Natural killer cell (primary cell): ENCODE results near the gene LRP5. TPM values are rescaled to one million over a fixed set of nuclear protein-coding genes. Genes with fewer than 3 reads are reported as not detected.
A peak's percentile ranks its signal among the peaks of the same experiment; 100 is the strongest.
"Not testable (repeated sequence)": the region's sequence is repeated elsewhere in the genome, so short reads cannot be mapped to it uniquely, and the experiment has no call there.

Experiments
- ATAC-seq, 3 donors: fragments of 150-1000 bp in 2 of 3; fragments of 200-7000 bp in 1 of 3; cut with Tn5 transposase; 1 replicate in 1 of 3; 2 replicates in 2 of 3; pipeline ENCODE4 v1.10.0; 2021; ENCODE audit warnings: mild to moderate bottlenecking in 2 of 3, moderate library complexity in 2 of 3
- DNase-seq, 2 donors: peaks; one replicate each; pipeline versions ENCODE4 v3.0.0 to v3.0.0-alpha.2; 2013 to 2021; ENCODE audit warnings: mixed read lengths in 1 of 2
- H3K27ac ChIP-seq: one replicate; pipeline ENCODE4 v1.5.1; 2013; ENCODE audit warnings: mild to moderate bottlenecking, low read length
- H3K27me3 ChIP-seq: one replicate; pipeline ENCODE4 v1.6.1; 2013; ENCODE audit warnings: low read length; ENCODE audit not compliant: control insufficient read depth, insufficient read depth
- H3K36me3 ChIP-seq: one replicate; pipeline ENCODE4 v1.6.1; 2013; ENCODE audit warnings: low read length; ENCODE audit not compliant: control insufficient read depth, insufficient read depth
- H3K4me1 ChIP-seq: one replicate; pipeline ENCODE4 v1.6.1; 2013; ENCODE audit warnings: low read length; ENCODE audit not compliant: control insufficient read depth, insufficient read depth
- H3K4me3 ChIP-seq: one replicate; pipeline ENCODE4 v1.5.1; 2013; ENCODE audit warnings: low read length
- H3K9me3 ChIP-seq: one replicate; pipeline ENCODE4 v1.6.1; 2013; ENCODE audit warnings: low read length; ENCODE audit not compliant: control insufficient read depth, insufficient read depth
- H3K27ac Mint-ChIP-seq, 2 donors: one replicate each; pipeline ENCODE4 v1.8.0; 2022; ENCODE audit warnings: mild to moderate bottlenecking in 2 of 2, mixed read lengths in 2 of 2, moderate library complexity in 1 of 2
- H3K27me3 Mint-ChIP-seq, 2 donors: one replicate each; pipeline ENCODE4 v1.8.0; 2022; ENCODE audit warnings: low read depth in 2 of 2, mixed read lengths in 2 of 2
- H3K36me3 Mint-ChIP-seq: one replicate; pipeline ENCODE4 v1.8.0; 2022; ENCODE audit warnings: mixed read lengths
- H3K4me1 Mint-ChIP-seq, 2 donors: one replicate each; pipeline ENCODE4 v1.8.0; 2022; ENCODE audit warnings: mixed read lengths in 2 of 2
- H3K4me3 Mint-ChIP-seq: one replicate; pipeline ENCODE4 v1.8.0; 2022; ENCODE audit warnings: mild to moderate bottlenecking, moderate library complexity, mixed read lengths
- H3K9me3 Mint-ChIP-seq, 2 donors: one replicate each; pipeline ENCODE4 v1.8.0; 2022; ENCODE audit warnings: mixed read lengths in 2 of 2
- CTCF ChIP-seq: fragments of 200-600 bp; IDR thresholded peaks from one replicate; pipeline ENCODE4 v1.8.0; 2022; ENCODE audit warnings: antibody characterized with exemption
- WGBS: methylation state at CpG from one replicate; pipeline ENCODE4 v1.1.7; 2013; ENCODE audit warnings: missing lambda C conversion rate; ENCODE audit not compliant: insufficient coverage; 5-methylcytosine and 5-hydroxymethylcytosine counted together
- intact Hi-C: fragments of 100-400 bp; cut with micrococcal nuclease; formaldehyde crosslinking; loops from one replicate; pipeline ENCODE4 v1.14.2; 2022
- total RNA-seq, 4 donors: library from RNA; stranded (reverse); fragments of 120-200 nt in 1 of 4; gene quantifications; one replicate each; pipeline versions ENCODE4 v1.2.3 to v1.2.4, GENCODE V29; 2013 to 2022

The LRP5 gene
- total RNA-seq, 3 donors from 2014 or later (not counting 1 experiment from before 2014, with no cell fraction given), result 0.36 to 1.3 (median 0.89) TPM

GRCh38 chr11:68282141-68282860 lies 30.1 kb upstream of the LRP5 start:
- Mint-ChIP-seq H3K4me1 (peaks cover 19 to 20% of the 10 kb centered on the region in 2 donors), H3K27ac (peak overlapping the region; percentile 78 to 89), H3K4me3 (peak overlapping the region; percentile 85), H3K27me3 (no peaks in the 10 kb centered on the region), H3K9me3 (no peaks in the 10 kb centered on the region), H3K36me3 (no peaks in the 10 kb centered on the region)
- H3K36me3 ChIP-seq, result no peaks in the 10 kb centered on the region
- peak overlapping the region; percentile 17 for H3K27ac ChIP-seq
- DNase-seq (peak in 1 of 2 donors; percentile 46), ATAC-seq (peak; percentile 75 to 92 (median 76))
- no peaks in the 10 kb centered on the region for H3K9me3 ChIP-seq
- no peak for TF ChIP-seq CTCF
- WGBS, result 19% methylated on average over 15 of the region's 15 CpGs
- intact Hi-C loops, result no loop called here
- peaks cover 16% of the 10 kb centered on the region for H3K4me1 ChIP-seq
- no peaks in the 10 kb centered on the region for H3K27me3 ChIP-seq
- H3K4me3 ChIP-seq, result no peak overlapping the region

GRCh38 chr11:68282861-68283230 lies 29.5 kb upstream of the LRP5 start:
- peaks cover 19 to 20% of the 10 kb centered on the region in 2 donors for H3K4me1 Mint-ChIP-seq
- no peaks in the 10 kb centered on the region for H3K9me3 Mint-ChIP-seq
- Histone ChIP-seq H3K27me3 (no peaks in the 10 kb centered on the region), H3K27ac (no peak overlapping the region), H3K4me1 (peaks cover 16% of the 10 kb centered on the region), H3K36me3 (no peaks in the 10 kb centered on the region), H3K4me3 (no peak overlapping the region), H3K9me3 (no peaks in the 10 kb centered on the region)
- H3K4me3 Mint-ChIP-seq, result peak overlapping the region; percentile 85
- no peaks in the 10 kb centered on the region for H3K27me3 Mint-ChIP-seq
- 97% methylated on average over 14 of the region's 14 CpGs for WGBS
- TF ChIP-seq CTCF, result no peak
- ATAC-seq (no peak), DNase-seq (no peak)
- intact Hi-C loops, result no loop called here
- H3K36me3 Mint-ChIP-seq, result no peaks in the 10 kb centered on the region
- H3K27ac Mint-ChIP-seq, result peak overlapping the region; percentile 78 to 89

- WGBS, result 87% methylated on average over 2 of the region's 3 CpGs
- ATAC-seq, H3K4me3 ChIP-seq, H3K9me3 Mint-ChIP-seq, H3K27ac Mint-ChIP-seq, H3K27me3 ChIP-seq, H3K36me3 Mint-ChIP-seq, H3K27me3 Mint-ChIP-seq, H3K9me3 ChIP-seq, H3K36me3 ChIP-seq, intact Hi-C loops, DNase-seq, H3K27ac ChIP-seq, H3K4me3 Mint-ChIP-seq: not testable (repeated sequence)
- H3K4me1 ChIP-seq, result peaks cover 16% of the 10 kb centered on the region
- peaks cover 19 to 20% of the 10 kb centered on the region in 2 donors for H3K4me1 Mint-ChIP-seq
Measured at GRCh38 chr11:68284588-68284987, 27.8 kb upstream of the LRP5 start.

GRCh38 chr11:68287419-68287818 lies 25.0 kb upstream of the LRP5 start:
- Histone ChIP-seq H3K9me3 (no peaks in the 10 kb centered on the region), H3K4me1 (peaks cover 6% of the 10 kb centered on the region), H3K4me3 (no peak overlapping the region), H3K36me3 (no peaks in the 10 kb centered on the region), H3K27ac (no peak overlapping the region), H3K27me3 (no peaks in the 10 kb centered on the region)
- Mint-ChIP-seq H3K27me3 (no peaks in the 10 kb centered on the region), H3K4me1 (peaks cover 10% of the 10 kb centered on the region in 2 donors), H3K9me3 (peaks cover 0 to 2% of the 10 kb centered on the region in 2 donors), H3K27ac (no peak overlapping the region), H3K36me3 (no peaks in the 10 kb centered on the region), H3K4me3 (no peak overlapping the region)
- 83% methylated on average over 6 of the region's 8 CpGs for WGBS
- ATAC-seq (no peak), DNase-seq (no peak)
- no peak for TF ChIP-seq CTCF
- intact Hi-C loops, result no loop called here
